Measurements from ENCODE around the gene STOM.
"Not testable (repeated sequence)": the region's sequence is repeated elsewhere in the genome, so short reads cannot be mapped to it uniquely, and the experiment has no call there.

STOM gene

GRCh38 chr9:121398374-121398773 is 28.3 kb upstream of the STOM start:
- TF ChIP-seq CTCF (IDR thresholded peaks at IDR 0.05; ENCODE audit: low read depth, low read length) = no peak
- H3K4me3 ChIP-seq (ENCODE audit: low read depth, low read length) = no peak overlapping the region

- not testable (repeated sequence) for H3K4me3 ChIP-seq (ENCODE audit: low read depth, low read length)
Observed at GRCh38 chr9:121397277-121397676, 27.2 kb upstream of the STOM start.

DNA sequence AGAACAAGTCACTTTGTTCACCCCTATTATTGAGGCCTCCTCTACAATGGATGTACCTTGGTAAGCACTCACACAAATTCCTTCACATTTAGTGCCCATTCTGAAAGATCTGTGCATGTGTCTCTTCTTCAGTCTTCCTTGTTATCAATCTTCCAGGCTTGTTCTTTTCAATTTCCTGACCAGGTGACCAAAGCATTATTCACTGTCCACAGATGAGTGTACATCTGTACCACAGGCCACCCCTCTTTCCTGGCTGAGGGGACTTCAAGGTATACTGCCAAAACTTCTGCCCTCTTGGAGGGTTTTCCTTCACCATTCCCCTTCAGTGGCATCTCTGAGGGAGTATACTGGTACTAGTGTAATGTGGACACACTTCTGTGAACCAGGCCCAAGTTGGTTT is 25.5 kb upstream of the STOM start:
- H3K4me3 ChIP-seq (ENCODE audit: low read depth, low read length) = no peak overlapping the region
- TF ChIP-seq CTCF (IDR thresholded peaks at IDR 0.05; ENCODE audit: low read depth, low read length) = no peak

DNA sequence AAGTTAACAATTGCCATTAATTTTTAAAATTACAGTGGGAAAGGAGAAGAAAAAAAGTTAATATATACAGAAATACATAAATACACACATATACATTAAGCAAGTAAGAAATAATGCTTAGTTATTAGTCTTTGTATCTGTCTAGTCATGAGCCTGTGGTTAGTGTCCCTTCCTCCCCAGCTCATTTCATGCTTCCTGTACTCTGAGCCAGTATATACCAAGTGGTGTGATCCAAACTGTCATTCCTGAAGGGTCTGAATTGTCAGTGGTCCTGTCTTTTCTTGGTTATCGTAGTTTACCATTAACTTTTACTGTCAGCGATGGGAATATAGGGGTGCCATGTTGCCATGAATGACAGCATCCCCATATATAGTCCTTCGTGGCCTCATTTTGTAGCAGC is 24.2 kb upstream of the STOM start:
- TF ChIP-seq CTCF (IDR thresholded peaks at IDR 0.05; ENCODE audit: low read depth, low read length) = no peak
- H3K4me3 ChIP-seq (ENCODE audit: low read depth, low read length) = no peak overlapping the region

DNA sequence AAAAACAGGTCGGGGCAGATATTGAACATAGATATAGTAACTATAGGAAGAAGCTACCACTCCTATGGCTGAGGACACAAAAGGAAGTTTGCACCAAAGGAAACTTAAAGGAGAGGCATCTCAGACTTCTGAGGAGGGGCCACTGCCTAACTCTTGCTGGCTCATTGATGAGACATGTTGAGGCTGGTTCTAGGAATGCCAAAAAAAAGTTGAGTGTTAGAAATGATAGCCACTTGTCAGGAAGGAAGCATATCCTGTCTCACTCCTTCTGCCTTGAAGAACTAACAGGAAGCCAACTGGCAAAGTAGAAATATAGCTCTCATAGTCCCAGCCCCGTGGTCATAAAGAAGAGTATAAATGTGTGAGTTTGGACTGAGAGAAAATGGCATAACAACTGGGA is 23.3 kb upstream of the STOM start:
- H3K4me3 ChIP-seq (ENCODE audit: low read depth, low read length) = no peak overlapping the region
- TF ChIP-seq CTCF (IDR thresholded peaks at IDR 0.05; ENCODE audit: low read depth, low read length) = no peak

DNA sequence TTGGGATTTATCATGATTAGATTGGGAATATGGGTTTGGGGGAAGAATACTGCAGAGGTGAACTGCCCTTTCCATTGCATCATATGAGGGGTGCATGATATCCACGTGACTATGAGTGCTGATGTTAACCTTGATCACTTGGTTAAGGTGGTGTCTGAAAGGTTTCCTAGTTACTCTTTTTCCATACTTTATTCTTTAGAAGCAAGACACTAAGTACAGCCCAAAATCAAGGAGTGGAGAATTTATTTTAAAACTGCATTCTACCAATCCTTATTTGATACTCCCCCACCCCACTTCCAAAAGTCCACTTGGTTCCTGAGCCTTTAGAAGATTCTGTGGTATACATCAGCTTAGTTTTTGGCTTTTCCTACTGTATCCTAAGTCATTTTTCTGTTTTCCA is 20.3 kb upstream of the STOM start:
- H3K4me3 ChIP-seq (ENCODE audit: low read depth, low read length) = no peak overlapping the region
- no peak for TF ChIP-seq CTCF (IDR thresholded peaks at IDR 0.05; ENCODE audit: low read depth, low read length)

DNA sequence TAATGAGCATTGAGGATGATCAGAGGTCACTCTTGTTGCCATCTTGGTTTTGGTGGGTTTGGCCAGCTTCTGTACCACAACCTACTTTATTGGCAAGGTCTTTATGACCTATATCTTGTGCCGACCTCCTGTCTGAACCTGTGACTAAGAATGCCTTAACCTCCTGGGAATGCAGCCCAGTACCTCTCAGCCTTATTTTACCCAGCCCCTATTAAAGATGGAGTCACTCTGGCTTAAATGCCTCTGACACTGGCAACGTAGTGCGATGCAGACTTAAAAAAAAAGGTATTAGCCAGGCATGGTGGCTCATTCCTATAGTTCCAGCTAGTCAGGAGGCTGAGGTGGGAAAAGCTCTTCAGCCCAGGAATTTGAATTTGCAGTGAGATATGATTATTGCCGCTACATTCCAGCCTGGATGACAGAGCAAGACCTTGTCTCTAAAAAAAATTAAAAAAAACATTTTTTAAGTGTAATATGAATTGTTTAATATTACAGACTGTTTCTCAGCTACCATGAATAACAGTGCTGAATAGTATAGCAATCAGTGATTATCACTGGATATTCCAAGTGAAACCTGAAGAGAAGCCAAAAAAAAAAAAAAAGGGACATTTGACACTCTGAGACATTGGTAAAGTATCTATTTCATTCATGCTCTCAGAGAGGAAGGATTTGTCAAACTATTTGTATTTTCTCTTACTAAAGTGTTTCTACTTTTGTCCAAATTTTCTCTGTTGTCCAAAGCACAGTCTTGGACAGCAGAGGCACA is 18.3 kb upstream of the STOM start:
- H3K4me3 ChIP-seq (ENCODE audit: low read depth, low read length) = no peak overlapping the region
- TF ChIP-seq CTCF (IDR thresholded peaks at IDR 0.05; ENCODE audit: low read depth, low read length) = no peak

Data from WI38 (cell line).